ENCODE data around the gene SBNO2.
A peak's percentile ranks its signal among the peaks of the same experiment; 100 is the strongest.

The SBNO2 gene

GRCh38 chr19:1076951-1077350 lies 97.1 kb downstream of the SBNO2 start:
- no peak overlapping the region for H3K4me3 ChIP-seq (ENCODE audit: low read depth, low read length)
- 0 out of 2 replicates have a peak, but pooled peaks cover 7% of the 10 kb centered on the region for H3K4me1 ChIP-seq (ENCODE audit: control insufficient read depth, insufficient read depth, low read length)
- no peak overlapping the region for H3K9ac ChIP-seq (ENCODE audit: low read length)
- H3K36me3 ChIP-seq (ENCODE audit: control insufficient read depth, insufficient read depth, low read length) = peaks cover 32% of the 10 kb centered on the region
- H3K9me3 ChIP-seq (ENCODE audit: control insufficient read depth, insufficient read depth, low read depth, low read length) = no peaks in the 10 kb centered on the region
- H3K27me3 ChIP-seq (ENCODE audit: control insufficient read depth, insufficient read depth, low read length) = peaks cover 5% of the 10 kb centered on the region; the same call in 1 of the 2 replicates
- no peak overlapping the region for H3K27ac ChIP-seq (ENCODE audit: low read depth, low read length)

- H3K9ac ChIP-seq (ENCODE audit: low read length) = no peak overlapping the region
- peaks cover 32% of the 10 kb centered on the region for H3K36me3 ChIP-seq (ENCODE audit: control insufficient read depth, insufficient read depth, low read length)
- no peaks in the 10 kb centered on the region for H3K4me1 ChIP-seq (ENCODE audit: control insufficient read depth, insufficient read depth, low read length)
- H3K4me3 ChIP-seq (ENCODE audit: low read depth, low read length) = no peak overlapping the region
- H3K27ac ChIP-seq (ENCODE audit: low read depth, low read length) = no peak overlapping the region
- H3K9me3 ChIP-seq (ENCODE audit: control insufficient read depth, insufficient read depth, low read depth, low read length) = no peaks in the 10 kb centered on the region
- H3K27me3 ChIP-seq (ENCODE audit: control insufficient read depth, insufficient read depth, low read length) = peaks cover 14% of the 10 kb centered on the region
Observed at GRCh38 chr19:1076046-1076386, 98.1 kb downstream of the SBNO2 start.

- Histone ChIP-seq H3K9me3 (ENCODE audit: control insufficient read depth, insufficient read depth, low read depth, low read length) (no peaks in the 10 kb centered on the region), H3K36me3 (ENCODE audit: control insufficient read depth, insufficient read depth, low read length) (peaks cover 21% of the 10 kb centered on the region), H3K4me3 (ENCODE audit: low read depth, low read length) (no peak overlapping the region), H3K27me3 (ENCODE audit: control insufficient read depth, insufficient read depth, low read length) (peaks cover 24% of the 10 kb centered on the region), H3K27ac (ENCODE audit: low read depth, low read length) (no peak overlapping the region), H3K9ac (ENCODE audit: low read length) (no peak overlapping the region), H3K4me1 (ENCODE audit: control insufficient read depth, insufficient read depth, low read length) (peaks cover 4% of the 10 kb centered on the region; the same call in 1 of the 2 replicates)
Observed at GRCh38 chr19:1074544-1075283, 99.4 kb downstream of the SBNO2 start.

- H3K27me3 ChIP-seq (ENCODE audit: control insufficient read depth, insufficient read depth, low read length) = peaks cover 31% of the 10 kb centered on the region
- no peak overlapping the region for H3K27ac ChIP-seq (ENCODE audit: low read depth, low read length)
- peaks cover 21% of the 10 kb centered on the region for H3K36me3 ChIP-seq (ENCODE audit: control insufficient read depth, insufficient read depth, low read length)
- no peaks in the 10 kb centered on the region for H3K9me3 ChIP-seq (ENCODE audit: control insufficient read depth, insufficient read depth, low read depth, low read length)
- no peak overlapping the region for H3K4me3 ChIP-seq (ENCODE audit: low read depth, low read length)
- H3K9ac ChIP-seq (ENCODE audit: low read length) = no peak overlapping the region
- H3K4me1 ChIP-seq (ENCODE audit: control insufficient read depth, insufficient read depth, low read length) = peaks cover 4% of the 10 kb centered on the region; the same call in 1 of the 2 replicates
Observed at GRCh38 chr19:1073956-1074517, 100.0 kb downstream of the SBNO2 start.

- H3K4me3 ChIP-seq (ENCODE audit: low read depth, low read length) = no peak overlapping the region
- H3K9me3 ChIP-seq (ENCODE audit: control insufficient read depth, insufficient read depth, low read depth, low read length) = no peaks in the 10 kb centered on the region
- no peak overlapping the region for H3K27ac ChIP-seq (ENCODE audit: low read depth, low read length)
- H3K4me1 ChIP-seq (ENCODE audit: control insufficient read depth, insufficient read depth, low read length) = peaks cover 4% of the 10 kb centered on the region; the same call in 1 of the 2 replicates
- peaks cover 21% of the 10 kb centered on the region for H3K36me3 ChIP-seq (ENCODE audit: control insufficient read depth, insufficient read depth, low read length)
- no peak overlapping the region for H3K9ac ChIP-seq (ENCODE audit: low read length)
- peaks cover 35% of the 10 kb centered on the region for H3K27me3 ChIP-seq (ENCODE audit: control insufficient read depth, insufficient read depth, low read length)
Observed at GRCh38 chr19:1073063-1073955, 100.8 kb downstream of the SBNO2 start.

- Histone ChIP-seq H3K27me3 (ENCODE audit: control insufficient read depth, insufficient read depth, low read length) (peaks cover 39% of the 10 kb centered on the region), H3K4me1 (ENCODE audit: control insufficient read depth, insufficient read depth, low read length) (peaks cover 4% of the 10 kb centered on the region; the same call in 1 of the 2 replicates), H3K9ac (ENCODE audit: low read length) (no peak overlapping the region), H3K27ac (ENCODE audit: low read depth, low read length) (no peak overlapping the region), H3K9me3 (ENCODE audit: control insufficient read depth, insufficient read depth, low read depth, low read length) (no peaks in the 10 kb centered on the region), H3K4me3 (ENCODE audit: low read depth, low read length) (no peak overlapping the region), H3K36me3 (ENCODE audit: control insufficient read depth, insufficient read depth, low read length) (peaks cover 18% of the 10 kb centered on the region)
Observed at GRCh38 chr19:1072371-1073015, 101.6 kb downstream of the SBNO2 start.

- Histone ChIP-seq H3K4me3 (ENCODE audit: low read depth, low read length) (peak overlapping the region; percentile 69), H3K36me3 (ENCODE audit: control insufficient read depth, insufficient read depth, low read length) (peaks cover 18% of the 10 kb centered on the region), H3K9ac (ENCODE audit: low read length) (peak overlapping the region; percentile 33), H3K9me3 (ENCODE audit: control insufficient read depth, insufficient read depth, low read depth, low read length) (no peaks in the 10 kb centered on the region), H3K27ac (ENCODE audit: low read depth, low read length) (no peak overlapping the region), H3K27me3 (ENCODE audit: control insufficient read depth, insufficient read depth, low read length) (peaks cover 51% of the 10 kb centered on the region), H3K4me1 (ENCODE audit: control insufficient read depth, insufficient read depth, low read length) (peaks cover 11% of the 10 kb centered on the region)
Observed at GRCh38 chr19:1070931-1071791, 102.9 kb downstream of the SBNO2 start.

- peaks cover 17% of the 10 kb centered on the region for H3K4me1 ChIP-seq (ENCODE audit: control insufficient read depth, insufficient read depth, low read length)
- H3K36me3 ChIP-seq (ENCODE audit: control insufficient read depth, insufficient read depth, low read length) = peaks cover 12% of the 10 kb centered on the region
- H3K27me3 ChIP-seq (ENCODE audit: control insufficient read depth, insufficient read depth, low read length) = peaks cover 54% of the 10 kb centered on the region
- H3K27ac ChIP-seq (ENCODE audit: low read depth, low read length) = no peak overlapping the region
- H3K9me3 ChIP-seq (ENCODE audit: control insufficient read depth, insufficient read depth, low read depth, low read length) = no peaks in the 10 kb centered on the region
- no peak overlapping the region for H3K9ac ChIP-seq (ENCODE audit: low read length)
- peak overlapping the region; percentile 69 for H3K4me3 ChIP-seq (ENCODE audit: low read depth, low read length)
Observed at GRCh38 chr19:1070576-1070930, 103.5 kb downstream of the SBNO2 start.

- Histone ChIP-seq H3K9ac (ENCODE audit: low read length) (no peak overlapping the region), H3K9me3 (ENCODE audit: control insufficient read depth, insufficient read depth, low read depth, low read length) (no peaks in the 10 kb centered on the region), H3K4me3 (ENCODE audit: low read depth, low read length) (no peak overlapping the region), H3K36me3 (ENCODE audit: control insufficient read depth, insufficient read depth, low read length) (peaks cover 9% of the 10 kb centered on the region), H3K27me3 (ENCODE audit: control insufficient read depth, insufficient read depth, low read length) (peaks cover 58% of the 10 kb centered on the region), H3K27ac (ENCODE audit: low read depth, low read length) (no peak overlapping the region), H3K4me1 (ENCODE audit: control insufficient read depth, insufficient read depth, low read length) (peaks cover 25% of the 10 kb centered on the region)
Observed at GRCh38 chr19:1069009-1069779, 104.9 kb downstream of the SBNO2 start.

All from HUES6 (cell line).